NCI-H1436 treated with DMSO at 0.1 percent for 48 hours (cell line): ENCODE measurements around the gene ZIC2.

ENCODE experiments used
- DNase-seq: peaks from one replicate; lab custom pipeline; 2025; lab: John Stamatoyannopoulos, UW

Gene ZIC2

GRCh38 chr13:99959540-99960230 lies 21.9 kb upstream of the ZIC2 start:
- DNase-seq, result no peak

- no peak for DNase-seq
Observed at GRCh38 chr13:99960663-99961311, 20.8 kb upstream of the ZIC2 start.

GRCh38 chr13:99961636-99962035 lies 19.9 kb upstream of the ZIC2 start:
- no peak for DNase-seq

GRCh38 chr13:99962242-99962641 lies 19.3 kb upstream of the ZIC2 start:
- no peak for DNase-seq

- DNase-seq, result no peak
Observed at GRCh38 chr13:99963816-99964339, 17.7 kb upstream of the ZIC2 start.

GRCh38 chr13:99965329-99966000 lies 16.1 kb upstream of the ZIC2 start:
- DNase-seq, result no peak

GRCh38 chr13:99966064-99966805 lies 15.3 kb upstream of the ZIC2 start:
- no peak for DNase-seq

- DNase-seq, result no peak
Observed at GRCh38 chr13:99967498-99967868, 14.1 kb upstream of the ZIC2 start.

GRCh38 chr13:99967869-99968520 lies 13.6 kb upstream of the ZIC2 start:
- no peak for DNase-seq

GRCh38 chr13:99968521-99969452 lies 12.8 kb upstream of the ZIC2 start:
- DNase-seq, result no peak

GRCh38 chr13:99969453-99969918 lies 12.1 kb upstream of the ZIC2 start:
- no peak for DNase-seq

- DNase-seq, result no peak
Observed at GRCh38 chr13:99969919-99970650, 11.5 kb upstream of the ZIC2 start.

GRCh38 chr13:99970651-99971575 lies 10.7 kb upstream of the ZIC2 start:
- no peak for DNase-seq

GRCh38 chr13:99971576-99972189 lies 9.9 kb upstream of the ZIC2 start, which contains the start of gene ZIC5:
ZIC5 (minus strand) TSS chr13:99971767; CDS start chr13:99971603, 164 bp downstream.
- DNase-seq, result no peak

GRCh38 chr13:99972190-99972731 lies 9.3 kb upstream of the ZIC2 start:
- DNase-seq, result no peak

- no peak for DNase-seq
Observed at GRCh38 chr13:99973163-99973807, 8.3 kb upstream of the ZIC2 start.

- DNase-seq, result no peak
Observed at GRCh38 chr13:99973808-99974185, 7.8 kb upstream of the ZIC2 start.
